Mesenchymal stem cell (in vitro differentiated cells and primary cell): ENCODE results near the gene ANKMY1.
"Not testable (repeated sequence)": the region's sequence is repeated elsewhere in the genome, so short reads cannot be mapped to it uniquely, and the experiment has no call there.

Experiments
- DNase-seq: peaks from one replicate; pipeline ENCODE4 v3.0.0-alpha.2; 2013
- H2AFZ ChIP-seq: one replicate; pipeline ENCODE4 v1.6.1; 2013; ENCODE audit warnings: low read depth, mild to moderate bottlenecking, control low read depth, inconsistent platforms, low read length, moderate library complexity
- H2AK5ac ChIP-seq: 2 replicates; pipeline ENCODE4 v1.6.1; 2013; ENCODE audit warnings: low read length, moderate library complexity, mild to moderate bottlenecking, inconsistent platforms; ENCODE audit not compliant: severe bottlenecking
- H2BK120ac ChIP-seq: one replicate; pipeline ENCODE4 v1.6.1; 2013; ENCODE audit warnings: low read depth, mild to moderate bottlenecking, inconsistent platforms, low read length, moderate library complexity
- H2BK12ac ChIP-seq, 2 experiments: one replicate each; pipeline ENCODE4 v1.6.1; 2013; ENCODE audit warnings: inconsistent platforms in 2 of 2, low read length in 2 of 2, mild to moderate bottlenecking in 2 of 2, moderate library complexity in 2 of 2, control low read depth in 1 of 2
- H2BK15ac ChIP-seq: one replicate; pipeline ENCODE4 v1.6.1; 2013; ENCODE audit warnings: mild to moderate bottlenecking, low read depth, inconsistent platforms; ENCODE audit not compliant: poor library complexity, severe bottlenecking
- H2BK5ac ChIP-seq: 2 replicates; pipeline ENCODE4 v1.6.1; 2013; ENCODE audit warnings: low read depth, mild to moderate bottlenecking, low read length, control low read depth, inconsistent platforms; ENCODE audit not compliant: poor library complexity, severe bottlenecking
- H3K14ac ChIP-seq, 2 experiments: one replicate each; pipeline ENCODE4 v1.6.1; 2013; ENCODE audit warnings: inconsistent platforms in 2 of 2, low read length in 2 of 2, control low read depth in 1 of 2, mild to moderate bottlenecking in 1 of 2, moderate library complexity in 1 of 2
- H3K18ac ChIP-seq, 2 experiments: one replicate each; pipeline ENCODE4 v1.6.1; 2013; ENCODE audit warnings: inconsistent platforms in 2 of 2, low read length in 2 of 2, control low read depth in 1 of 2, low read depth in 1 of 2, mild to moderate bottlenecking in 1 of 2
- H3K23ac ChIP-seq, 2 experiments: one replicate each; pipeline ENCODE4 v1.6.1; 2013; ENCODE audit warnings: inconsistent platforms in 2 of 2, low read length in 2 of 2, mild to moderate bottlenecking in 2 of 2, moderate library complexity in 2 of 2, control low read depth in 1 of 2
- H3K27ac ChIP-seq: 2 replicates; pipeline ENCODE4 v1.5.1; 2013; ENCODE audit warnings: mild to moderate bottlenecking, moderate library complexity, low read length, control low read depth, inconsistent platforms; ENCODE audit not compliant: poor library complexity, severe bottlenecking
- H3K27me3 ChIP-seq, 2 experiments: 2 replicates each; pipeline versions ENCODE4 v1.6.1 to v1.7.0; 2013; ENCODE audit warnings: low read length in 2 of 2, mild to moderate bottlenecking in 2 of 2, moderate library complexity in 2 of 2, control low read depth in 1 of 2, inconsistent platforms in 1 of 2; ENCODE audit not compliant: control insufficient read depth in 1 of 2, insufficient read depth in 1 of 2
- H3K36me3 ChIP-seq, 2 experiments: 2 replicates each; pipeline versions ENCODE4 v1.6.1 to v1.7.0; 2013; ENCODE audit warnings: low read length in 2 of 2, control low read depth in 1 of 2, inconsistent platforms in 1 of 2, low read depth in 1 of 2, mild to moderate bottlenecking in 1 of 2; ENCODE audit not compliant: insufficient read depth in 2 of 2, control insufficient read depth in 1 of 2
- H3K4ac ChIP-seq, 2 experiments: one replicate each; pipeline ENCODE4 v1.6.1; 2013; ENCODE audit warnings: inconsistent platforms in 2 of 2, low read length in 2 of 2, mild to moderate bottlenecking in 2 of 2, moderate library complexity in 2 of 2, control low read depth in 1 of 2, low read depth in 1 of 2
- H3K4me1 ChIP-seq: 2 replicates; pipeline ENCODE4 v1.6.1; 2013; ENCODE audit warnings: low read depth, low read length, control low read depth; ENCODE audit not compliant: control insufficient read depth, insufficient read depth
- H3K4me2 ChIP-seq: 2 replicates; pipeline ENCODE4 v1.6.1; 2013; ENCODE audit warnings: low read length, mild to moderate bottlenecking, inconsistent platforms; ENCODE audit not compliant: poor library complexity, severe bottlenecking
- H3K4me3 ChIP-seq, 2 experiments: 2 replicates each; pipeline versions ENCODE4 v1.5.1 to v1.7.0; 2013; ENCODE audit warnings: low read length in 2 of 2, mild to moderate bottlenecking in 2 of 2, control low read depth in 1 of 2, low read depth in 1 of 2; ENCODE audit not compliant: insufficient read depth in 1 of 2
- H3K79me1 ChIP-seq: replicated peaks from 2 replicates; pipeline ENCODE4 v1.6.1; 2013; ENCODE audit warnings: mild to moderate bottlenecking, control low read depth, low read length, inconsistent platforms; ENCODE audit not compliant: poor library complexity, severe bottlenecking
- H3K9ac ChIP-seq: 2 replicates; pipeline ENCODE4 v1.7.0; 2013; ENCODE audit warnings: mild to moderate bottlenecking, low read length, moderate library complexity
- H3K9me3 ChIP-seq: 2 replicates; pipeline ENCODE4 v1.7.0; 2013; ENCODE audit warnings: mild to moderate bottlenecking, low read length; ENCODE audit not compliant: control insufficient read depth
- H4K8ac ChIP-seq: one replicate; pipeline ENCODE4 v1.6.1; 2013; ENCODE audit warnings: inconsistent platforms, mild to moderate bottlenecking, low read length, moderate library complexity
- H4K91ac ChIP-seq: one replicate; pipeline ENCODE4 v1.6.1; 2013; ENCODE audit warnings: mild to moderate bottlenecking, low read length, inconsistent platforms
- WGBS: methylation state at CpG from one replicate; pipeline ENCODE4 v1.1.7; 2013; ENCODE audit warnings: mixed read lengths; 5-methylcytosine and 5-hydroxymethylcytosine counted together

ANKMY1 gene

DNA sequence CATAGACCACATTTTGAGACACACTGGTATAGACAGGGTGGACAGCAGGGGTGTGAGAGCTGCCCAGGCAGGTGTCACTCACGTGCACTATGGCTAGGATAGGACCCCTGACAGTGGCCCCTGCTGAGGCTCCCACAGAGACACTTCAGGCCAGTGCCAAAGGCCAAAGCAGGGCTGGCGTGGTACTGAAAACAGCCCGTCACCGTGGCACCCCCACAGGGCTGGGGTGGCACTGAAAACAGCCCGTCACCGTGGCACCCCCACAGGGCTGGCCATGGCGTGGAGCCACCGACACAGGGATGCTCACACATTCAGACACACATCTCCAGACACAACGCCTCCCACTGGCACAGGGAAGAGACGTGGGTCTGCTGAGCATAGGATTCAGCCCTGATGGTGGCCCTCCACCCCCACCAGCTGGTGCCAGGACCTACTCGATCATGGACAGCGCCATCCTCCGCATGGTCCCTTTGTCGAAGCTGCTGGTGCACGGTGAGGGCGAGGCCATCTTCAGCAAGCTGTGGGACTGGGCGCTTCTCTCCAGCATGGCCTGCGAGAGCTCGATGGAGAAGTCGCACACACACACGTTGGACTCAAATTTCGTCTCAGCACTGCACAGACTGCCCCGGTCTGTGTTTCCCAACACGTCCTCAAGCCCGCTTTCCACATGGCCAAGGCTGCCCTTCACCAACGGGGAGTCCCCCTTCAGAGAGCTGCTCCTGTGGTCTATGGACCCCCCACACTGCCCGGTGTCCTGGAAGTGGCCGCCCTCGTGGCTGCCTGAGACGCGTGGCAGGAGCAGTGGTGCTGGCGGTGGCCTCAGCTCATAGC lies 34.1 kb downstream of the ANKMY1 start:
- peaks cover 3% of the 10 kb centered on the region for H3K4me1 ChIP-seq
- H3K14ac ChIP-seq, result no peak overlapping the region
- H2BK12ac ChIP-seq, result no peak overlapping the region
- DNase-seq, result no peak
- H2AK5ac ChIP-seq, result no peak overlapping the region
- H3K23ac ChIP-seq, result no peak overlapping the region
- H3K79me1 ChIP-seq, result no peaks in the 10 kb centered on the region
- H3K4me2 ChIP-seq, result no peak overlapping the region
- no peak overlapping the region for H2BK120ac ChIP-seq
- no peak overlapping the region for H3K9ac ChIP-seq
- H4K91ac ChIP-seq, result no peak overlapping the region
- no peak overlapping the region for H4K8ac ChIP-seq
- 96% methylated on average over 32 of the region's 32 CpGs for WGBS
- H2AFZ ChIP-seq, result no peak overlapping the region
- H3K4me3 ChIP-seq, result no peak overlapping the region
- H2BK15ac ChIP-seq, result no peak overlapping the region
- peaks cover 38 to 49% of the 10 kb centered on the region in 2 experiments for H3K36me3 ChIP-seq
- H3K4ac ChIP-seq, result no peak overlapping the region
- no peak overlapping the region for H3K27ac ChIP-seq
- H3K27me3 ChIP-seq, result peaks cover 4 to 7% of the 10 kb centered on the region in 2 experiments
- peaks cover 12% of the 10 kb centered on the region for H3K9me3 ChIP-seq
- H2BK5ac ChIP-seq, result no peak overlapping the region
- H3K18ac ChIP-seq, result no peak overlapping the region

DNA sequence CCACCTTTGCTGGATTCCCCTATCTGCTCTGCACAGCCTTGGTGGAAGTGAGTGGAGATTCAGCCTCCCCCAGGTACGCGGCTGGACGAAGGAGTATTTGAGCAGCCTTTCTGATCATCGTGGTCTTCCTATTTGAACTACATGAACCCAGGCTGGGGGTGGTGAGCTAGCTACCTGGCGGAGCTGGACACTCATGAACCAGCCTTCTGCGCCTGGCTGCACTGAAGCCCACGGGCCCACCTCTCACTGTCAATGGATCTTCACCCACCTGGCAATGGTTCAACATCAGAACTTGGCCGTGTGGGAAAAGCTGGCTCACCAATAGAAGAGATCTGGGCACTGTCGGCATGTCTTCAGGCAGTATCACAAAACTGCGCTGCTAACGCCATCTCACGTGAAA lies 35.4 kb downstream of the ANKMY1 start:
- WGBS, result 98% methylated on average over 12 of the region's 12 CpGs
- peaks cover 33 to 43% of the 10 kb centered on the region in 2 experiments for H3K36me3 ChIP-seq
- peaks cover 12% of the 10 kb centered on the region for H3K9me3 ChIP-seq
- no peak overlapping the region for H2BK12ac ChIP-seq
- H3K9ac ChIP-seq, result no peak overlapping the region
- no peak overlapping the region for H3K14ac ChIP-seq
- H3K4ac ChIP-seq, result no peak overlapping the region
- no peaks in the 10 kb centered on the region for H3K79me1 ChIP-seq
- no peak overlapping the region for H4K91ac ChIP-seq
- H3K18ac ChIP-seq, result no peak overlapping the region
- no peak for DNase-seq
- peaks cover 4 to 7% of the 10 kb centered on the region in 2 experiments for H3K27me3 ChIP-seq
- H2BK120ac ChIP-seq, result no peak overlapping the region
- H3K4me3 ChIP-seq, result no peak overlapping the region
- H2AFZ ChIP-seq, result no peak overlapping the region
- H3K27ac ChIP-seq, result no peak overlapping the region
- H3K23ac ChIP-seq, result no peak overlapping the region
- H3K4me2 ChIP-seq, result no peak overlapping the region
- H2BK5ac ChIP-seq, result no peak overlapping the region
- H2AK5ac ChIP-seq, result no peak overlapping the region
- H3K4me1 ChIP-seq, result peaks cover 3% of the 10 kb centered on the region
- H2BK15ac ChIP-seq, result no peak overlapping the region
- H4K8ac ChIP-seq, result no peak overlapping the region

DNA sequence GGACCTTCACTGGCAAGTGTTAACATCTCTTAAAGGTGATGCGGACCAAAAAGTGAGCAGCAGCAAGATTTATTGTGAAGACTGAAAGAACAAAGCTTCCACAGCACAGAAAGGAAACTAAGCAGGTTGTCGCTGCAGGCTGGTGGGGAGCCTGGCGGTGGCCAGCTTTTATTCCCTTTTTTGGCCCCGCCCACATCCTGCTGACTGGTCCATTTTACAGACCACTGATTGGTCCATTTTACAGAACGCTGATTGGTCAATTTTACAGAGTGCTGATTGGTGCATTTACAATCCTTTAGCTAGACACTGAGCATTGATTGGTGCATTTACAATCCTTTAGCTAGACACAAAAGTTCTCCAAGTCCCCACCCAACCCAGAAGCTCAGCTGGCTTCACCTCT lies 35.9 kb downstream of the ANKMY1 start:
- H3K4me3 ChIP-seq, result not testable (repeated sequence)

DNA sequence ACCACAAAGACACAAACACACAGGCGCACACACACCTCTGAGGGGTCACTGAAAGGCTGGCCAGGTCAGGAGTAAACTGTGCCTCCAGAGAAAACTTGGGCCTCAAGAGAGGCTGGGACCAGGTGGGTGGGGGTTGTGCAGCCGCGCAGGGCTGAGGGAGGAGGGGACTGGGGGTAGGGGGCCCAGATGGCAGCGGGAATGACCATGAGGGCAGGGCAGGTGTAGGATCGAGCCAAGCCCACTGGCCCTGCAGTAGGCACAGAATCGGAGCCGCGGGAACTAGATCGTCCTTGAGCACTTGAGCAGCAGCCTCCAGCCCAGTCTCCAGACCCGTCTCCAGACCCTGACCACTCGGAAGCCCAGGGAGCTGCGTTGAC lies 36.8 kb downstream of the ANKMY1 start:
- 98% methylated on average over 12 of the region's 12 CpGs for WGBS
- Histone ChIP-seq H4K8ac (no peak overlapping the region), H3K9me3 (peaks cover 12% of the 10 kb centered on the region), H2BK15ac (no peak overlapping the region), H3K4me1 (peaks cover 3% of the 10 kb centered on the region), H4K91ac (no peak overlapping the region), H3K4me2 (no peak overlapping the region), H3K4me3 (no peak overlapping the region), H3K79me1 (no peaks in the 10 kb centered on the region), H3K27ac (no peak overlapping the region), H2BK5ac (no peak overlapping the region), H2AFZ (no peak overlapping the region), H3K27me3 (peaks cover 4 to 7% of the 10 kb centered on the region in 2 experiments), H2BK120ac (no peak overlapping the region), H3K9ac (no peak overlapping the region), H2BK12ac (no peak overlapping the region), H3K23ac (no peak overlapping the region), H3K14ac (peak overlapping the region in 1 of 2 experiments; percentile 81), H3K36me3 (peaks cover 26 to 32% of the 10 kb centered on the region in 2 experiments), H3K18ac (no peak overlapping the region), H3K4ac (no peak overlapping the region), H2AK5ac (no peak overlapping the region)
- no peak for DNase-seq

More for the DNA sequence above, 35.9 kb downstream of the ANKMY1 start:
- H3K14ac ChIP-seq, H3K4me1 ChIP-seq, H2BK120ac ChIP-seq, H4K8ac ChIP-seq, H3K9ac ChIP-seq, H3K23ac ChIP-seq, H3K4me2 ChIP-seq, H2AFZ ChIP-seq, H3K27me3 ChIP-seq, H2BK5ac ChIP-seq, H3K27ac ChIP-seq, H3K18ac ChIP-seq, H2BK12ac ChIP-seq, H3K79me1 ChIP-seq, H4K91ac ChIP-seq, H2BK15ac ChIP-seq, DNase-seq, H3K4ac ChIP-seq, H2AK5ac ChIP-seq: not testable (repeated sequence)
- peaks cover 33 to 39% of the 10 kb centered on the region in 2 experiments for H3K36me3 ChIP-seq
- peaks cover 12% of the 10 kb centered on the region for H3K9me3 ChIP-seq
- WGBS, result 95% methylated on average over 5 of the region's 5 CpGs
